ENCODE results near the gene FHAD1. TPM values are rescaled to one million over a fixed set of nuclear protein-coding genes. Genes with fewer than 3 reads are reported as not detected.

FHAD1 gene
- total and polyA plus RNA-seq, 9 of the 15 experiments (the other 6 are each of a cell fraction or from before 2014, with no cell fraction given), result 0.32 to 2.1 (median 1.5) TPM; not detected in 1

GRCh38 chr1:15422871-15423270 is 175.8 kb downstream of the FHAD1 start:
- H3K9ac ChIP-seq (ENCODE audit: insufficient read depth in 1 of 2, low read depth in 2 of 2, low read length in 2 of 2), result 0 out of 4 replicates have a peak overlapping the region, but pooled peaks of 1 of the 2 experiments have one; percentile 22
- BruUV-seq (replicated peaks), result no TSS peak
- peaks cover 33% of the 10 kb centered on the region; the same call in 2 of the 3 replicates for H3K36me3 ChIP-seq (ENCODE audit: control insufficient read depth, insufficient read depth, low read length)
- no peak overlapping the region for H3K4me2 ChIP-seq (ENCODE audit: insufficient read depth, low read length)
- intact Hi-C loops (cut with micrococcal nuclease) (no loop called here), in situ Hi-C loops (cut with MboI) (loop anchor here (10.0 kb wide), 1 partner anchor 298 kb away; no protein-coding TSS in a partner anchor)
- peaks cover 9% of the 10 kb centered on the region; the same call in 1 of the 2 replicates for H4K20me1 ChIP-seq (replicated peaks; ENCODE audit: control insufficient read depth, insufficient read depth, low read length)
- POLR2A ChIA-PET, result interaction anchor here (0.6 kb wide), 1 partner anchor 98 kb away, joined by 3 read pairs; no protein-coding TSS in a partner anchor
- H3K9me3 ChIP-seq (replicated peaks; ENCODE audit: control insufficient read depth, insufficient read depth, low read depth, low read length), result no peaks in the 10 kb centered on the region
- H3K9me1 ChIP-seq (ENCODE audit: control insufficient read depth, insufficient read depth, low read length), result peaks cover 9% of the 10 kb centered on the region
- no peak overlapping the region; the same call in 2 of the 3 replicates for H3K27ac ChIP-seq (ENCODE audit: extremely low read depth, low read depth, low read length)
- H3K79me2 ChIP-seq (ENCODE audit: control insufficient read depth, insufficient read depth, low read length), result peaks cover 14% of the 10 kb centered on the region; the same call in 1 of the 3 replicates
- no peaks in the 10 kb centered on the region for H3K27me3 ChIP-seq (ENCODE audit: control insufficient read depth in 2 of 2, insufficient read depth in 2 of 2, low read length in 2 of 2)
- CTCF ChIA-PET (ENCODE audit: low intra/inter-chr PET ratio), result no interaction called here
- no peak overlapping the region for H2AFZ ChIP-seq (ENCODE audit: low read depth, low read length)
- ATAC-seq, result no peak
- WGBS (ENCODE audit: insufficient coverage, low coverage, missing lambda C conversion rate), result 94% methylated on average over 8 of the region's 8 CpGs
- TF ChIP-seq MIER1 (IDR thresholded peaks at IDR 0.05; ENCODE audit: low read depth) (no peak), RBFOX2 (IDR thresholded peaks at IDR 0.05; ENCODE audit: low read depth, low read length) (peak; percentile 30; the same call in 1 of the 2 replicates)
- no peak for FAIRE-seq
- no peak overlapping the region for H3K4me3 ChIP-seq
- no peak for DNase-seq (ENCODE audit: extremely low read depth in 1 of 4, low spot score in 3 of 4)
- H3K4me1 ChIP-seq (replicated peaks in 1 of 2; ENCODE audit: control insufficient read depth in 2 of 2, insufficient read depth in 2 of 2, low read length in 2 of 2), result peaks cover 23 to 62% of the 10 kb centered on the region in 2 experiments; a peak in 4 of 5 replicates

- no peak for DNase-seq (ENCODE audit: extremely low read depth in 1 of 4, low spot score in 3 of 4)
- Histone ChIP-seq H3K4me3 (no peak overlapping the region), H3K9ac (ENCODE audit: insufficient read depth in 1 of 2, low read depth in 2 of 2, low read length in 2 of 2) (peak overlapping the region; percentile 6 to 15; a peak in 2 of 4 replicates), H3K36me3 (ENCODE audit: control insufficient read depth, insufficient read depth, low read length) (peaks cover 37% of the 10 kb centered on the region; the same call in 2 of the 3 replicates), H3K27ac (ENCODE audit: extremely low read depth, low read depth, low read length) (no peak overlapping the region; the same call in 2 of the 3 replicates), H4K20me1 (replicated peaks; ENCODE audit: control insufficient read depth, insufficient read depth, low read length) (peaks cover 9% of the 10 kb centered on the region; the same call in 1 of the 2 replicates), H3K4me1 (replicated peaks in 1 of 2; ENCODE audit: control insufficient read depth in 2 of 2, insufficient read depth in 2 of 2, low read length in 2 of 2) (peaks cover 23 to 61% of the 10 kb centered on the region in 2 experiments; a peak in 4 of 5 replicates), H3K79me2 (ENCODE audit: control insufficient read depth, insufficient read depth, low read length) (peaks cover 14% of the 10 kb centered on the region; the same call in 1 of the 3 replicates), H3K4me2 (ENCODE audit: insufficient read depth, low read length) (peak overlapping the region; percentile 42; the same call in 1 of the 2 replicates), H2AFZ (ENCODE audit: low read depth, low read length) (no peak overlapping the region), H3K9me3 (replicated peaks; ENCODE audit: control insufficient read depth, insufficient read depth, low read depth, low read length) (no peaks in the 10 kb centered on the region), H3K27me3 (ENCODE audit: control insufficient read depth in 2 of 2, insufficient read depth in 2 of 2, low read length in 2 of 2) (no peaks in the 10 kb centered on the region), H3K9me1 (ENCODE audit: control insufficient read depth, insufficient read depth, low read length) (peaks cover 8% of the 10 kb centered on the region)
- ATAC-seq, result no peak
- ChIA-PET CTCF (ENCODE audit: low intra/inter-chr PET ratio) (no interaction called here), POLR2A (interaction anchor here (0.6 kb wide), 2 partner anchors 99 to 1344 kb away, joined by 3 read pairs; no protein-coding TSS in a partner anchor)
- WGBS (ENCODE audit: insufficient coverage, low coverage, missing lambda C conversion rate), result 67% methylated on average over 11 of the region's 11 CpGs
- in situ Hi-C loops (cut with MboI) (loop anchor here (10.0 kb wide), 1 partner anchor 299 kb away; no protein-coding TSS in a partner anchor), intact Hi-C loops (cut with micrococcal nuclease) (no loop called here)
- BruUV-seq (replicated peaks), result no TSS peak
- no peak for FAIRE-seq
- TF ChIP-seq RCOR1 (IDR thresholded peaks at IDR 0.05; ENCODE audit: borderline replicate concordance in 1 of 2, low read depth in 2 of 2, low read length in 2 of 2) (peak; percentile 26 to 78; a peak in 2 of 4 replicates), MEF2D (tag; conservative IDR thresholded peaks at IDR 0.05; ENCODE audit: low read depth) (0 out of 2 replicates have a peak, but pooled peaks have one; percentile 46), ZNF316 (IDR thresholded peaks at IDR 0.05) (0 out of 2 replicates have a peak, but pooled peaks have one; percentile 1), FIP1L1 (IDR thresholded peaks at IDR 0.05; ENCODE audit: low read depth, low read length, poor library complexity, severe bottlenecking) (no peak), CBX1 (IDR thresholded peaks at IDR 0.05; ENCODE audit: low read depth) (peak; percentile 76), KDM1A (IDR thresholded peaks at IDR 0.05) (peak; percentile 88 to 94), GTF2B (IDR thresholded peaks at IDR 0.05; ENCODE audit: extremely low read depth, insufficient read length) (no peak), E2F8 (IDR thresholded peaks at IDR 0.05; ENCODE audit: low read depth, partially characterized antibody) (no peak)
These were observed 176.5 kb downstream of the FHAD1 start for GRCh38 chr1:15423355-15424077.

Data from K562 (cell line).